H1 (cell line): ENCODE measurements around the gene LRP8. TPM values are rescaled to one million over a fixed set of nuclear protein-coding genes. Genes with fewer than 3 reads are reported as not detected.

Source experiments
- ASH2L ChIP-seq: fragments of 200-600, 300-600 bp; sonication (generic); IDR thresholded peaks from one replicate; pipeline ENCODE4 v1.7.1; 2017; ENCODE audit warnings: low read length
- CTBP2 ChIP-seq: IDR thresholded peaks from 2 replicates; pipeline ENCODE4 v1.7.0; 2011; ENCODE audit warnings: borderline replicate concordance, mild to moderate bottlenecking, moderate library complexity, mixed read lengths, low read length; ENCODE audit not compliant: insufficient read depth, insufficient read length
- HDAC2 ChIP-seq, 2 experiments: fragments of 300-600 bp in 1 of 2; sonication (generic) in 1 of 2; IDR thresholded peaks; 2 replicates each; pipeline ENCODE4 v1.6.1; 2011 to 2012; ENCODE audit warnings: low read depth in 2 of 2, low read length in 2 of 2, mild to moderate bottlenecking in 2 of 2, moderate library complexity in 2 of 2, borderline replicate concordance in 1 of 2, inconsistent platforms in 1 of 2
- POLR2AphosphoS5 ChIP-seq: IDR thresholded peaks from 2 replicates; pipeline ENCODE4 v1.6.1; 2011; ENCODE audit warnings: low read depth, low read length
- SP1 ChIP-seq: IDR thresholded peaks from 2 replicates; pipeline ENCODE4 v1.6.1; 2011; ENCODE audit warnings: low read depth, low read length
- TAF1 ChIP-seq: IDR thresholded peaks from 2 replicates; pipeline ENCODE4 v1.6.1; 2011; ENCODE audit warnings: mild to moderate bottlenecking, low read depth, low read length
- TBP ChIP-seq: IDR thresholded peaks from 2 replicates; pipeline ENCODE4 v1.6.1; 2011; ENCODE audit warnings: low read depth, low read length, improper control_type of control experiment
- polyA plus RNA-seq, 7 experiments: library from polyadenylated mRNA; depleted of rRNA in 3 of 7; stranded (reverse) in 5 of 7; unstranded in 2 of 7; fragments of >200 nt in 5 of 7; fragments of 200-250 nt in 2 of 7; gene quantifications; 1 replicate in 5 of 7; 2 replicates in 1 of 7; 4 replicates in 1 of 7; pipeline versions ENCODE4 v1.2.1 to v1.2.3, GENCODE V29; 2011 to 2013; ENCODE audit warnings: missing spikeins in 2 of 7, mixed read lengths in 2 of 7
- total RNA-seq: library from RNA; stranded (reverse); fragmentation: NEBNext Ultra II Directional; extraction: Animal tissue kit (Norgen Biotek cat#: 25700); gene quantifications from 2 replicates; pipeline ENCODE4 v1.2.1, GENCODE V29; 2021

Gene LRP8
- total and polyA plus RNA-seq, 2 of the 8 experiments (the other 6 are each of a cell fraction or from before 2014, with no cell fraction given) = 63.2 to 66.4 TPM

DNA sequence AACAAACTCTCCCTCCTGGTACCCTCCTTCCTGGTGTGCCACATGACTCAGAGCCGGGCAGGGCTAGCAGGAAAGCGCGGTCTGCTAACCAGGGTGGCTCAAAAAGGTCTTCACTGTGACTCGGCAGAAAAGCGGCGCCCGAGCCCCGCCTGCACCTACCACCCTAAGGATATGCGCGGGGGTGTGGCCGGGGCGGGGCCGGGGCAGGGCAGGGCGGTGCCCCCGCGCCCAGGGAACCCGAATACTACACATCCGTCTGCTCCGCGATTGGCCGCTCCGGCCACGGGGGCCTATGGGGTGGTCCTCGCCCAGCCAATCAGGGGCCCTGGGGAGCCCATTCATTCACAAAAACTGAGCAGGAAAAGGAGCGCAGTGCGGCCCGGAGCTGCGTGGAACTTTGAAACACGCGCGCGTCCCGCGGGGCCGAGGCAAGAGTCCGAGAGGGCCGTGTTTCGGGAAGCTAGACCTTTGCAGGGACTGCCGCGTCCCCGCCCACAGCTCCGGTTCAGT is 1.7 kb downstream of the LRP8 start (continued):
- TF ChIP-seq POLR2AphosphoS5 = peak; percentile 39
- peak; percentile 5 for TF ChIP-seq ASH2L
- TF ChIP-seq HDAC2 (IDR thresholded peaks at IDR 0.05; ENCODE audit: borderline replicate concordance in 1 of 2, low read depth in 2 of 2, low read length in 2 of 2) = no peak
- TF ChIP-seq CTBP2 = no peak
- TF ChIP-seq TBP = peak; percentile 58
- peak; percentile 78 for TF ChIP-seq SP1
- TF ChIP-seq TAF1 = peak; percentile 78
